ENCODE results near the gene ADARB2. TPM values are rescaled to one million over a fixed set of nuclear protein-coding genes. Genes with fewer than 3 reads are reported as not detected.

ADARB2 gene
- total and polyA plus RNA-seq, 11 donors, result 0.07 to 1.2 (median 0.28) TPM; not detected in 4

GRCh38 chr10:1732564-1732996, 4.7 kb downstream of the ADARB2 start:
- H3K36me3 ChIP-seq, result no peaks in the 10 kb centered on the region
- DNase-seq (peak in 1 of 5 donors; percentile 50), ATAC-seq (no peak)
- H3K4me3 ChIP-seq, result no peak overlapping the region
- H3K4me1 ChIP-seq, result peaks cover 0 to 11% (median 0%) of the 10 kb centered on the region in 12 donors
- no peak overlapping the region for H3K27ac ChIP-seq
- intact Hi-C loops (cut with DNase I), result no loop called here
- TF ChIP-seq POLR2A (IDR thresholded peaks at IDR 0.05), result no peak
- no peak for TF ChIP-seq CTCF (IDR thresholded peaks at IDR 0.05)
- peaks cover 7 to 84% (median 64%) of the 10 kb centered on the region in 9 donors for H3K27me3 ChIP-seq
- WGBS, 4 donors, result 24 to 33% (median 30%) methylated on average over 17 of the region's 17 CpGs
- no peaks in the 10 kb centered on the region for H3K9me3 ChIP-seq

GRCh38 chr10:1731592-1731991, 5.7 kb downstream of the ADARB2 start:
- TF ChIP-seq CTCF (IDR thresholded peaks at IDR 0.05) (no peak), POLR2A (IDR thresholded peaks at IDR 0.05) (no peak)
- intact Hi-C loops (cut with DNase I), result no loop called here
- peaks cover 2 to 79% (median 54%) of the 10 kb centered on the region in 9 donors for H3K27me3 ChIP-seq
- WGBS, 4 donors, result 69 to 80% (median 72%) methylated on average over 6 of the region's 6 CpGs
- peaks cover 0 to 2% (median 0%) of the 10 kb centered on the region in 12 donors for H3K4me1 ChIP-seq
- ATAC-seq, result no peak
- no peak for DNase-seq
- H3K9me3 ChIP-seq, result no peaks in the 10 kb centered on the region
- H3K4me3 ChIP-seq, result no peak overlapping the region
- no peak overlapping the region for H3K27ac ChIP-seq
- no peaks in the 10 kb centered on the region for H3K36me3 ChIP-seq

DNA sequence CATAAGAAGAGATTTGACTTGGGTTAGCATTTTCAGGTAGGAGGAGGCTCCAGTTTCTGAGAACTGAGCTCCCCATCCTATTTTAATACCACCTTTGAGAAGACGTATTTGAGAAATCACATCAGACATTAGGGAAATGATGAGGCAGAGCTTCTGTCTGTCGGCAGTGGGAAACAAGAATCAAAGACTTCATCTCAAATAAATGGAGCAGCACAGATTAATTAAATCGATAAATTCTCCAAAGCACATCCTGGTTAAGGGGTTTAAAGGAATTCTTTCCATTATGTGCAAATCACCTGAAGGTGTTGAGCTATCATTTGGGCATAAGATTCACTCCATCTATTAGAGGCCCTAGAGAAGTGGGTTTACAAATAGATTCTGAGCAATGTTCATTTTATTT, 7.6 kb downstream of the ADARB2 start:
- Histone ChIP-seq H3K9me3 (no peaks in the 10 kb centered on the region), H3K36me3 (no peaks in the 10 kb centered on the region), H3K27ac (no peak overlapping the region), H3K27me3 (peaks cover 0 to 62% (median 35%) of the 10 kb centered on the region in 9 donors), H3K4me1 (no peaks in the 10 kb centered on the region), H3K4me3 (no peak overlapping the region)
- ATAC-seq (no peak), DNase-seq (no peak)
- WGBS, 4 donors, result 77 to 83% (median 82%) methylated on average over 3 of the region's 3 CpGs
- intact Hi-C loops (cut with DNase I), result no loop called here
- TF ChIP-seq CTCF (IDR thresholded peaks at IDR 0.05) (no peak), POLR2A (IDR thresholded peaks at IDR 0.05) (no peak)

DNA sequence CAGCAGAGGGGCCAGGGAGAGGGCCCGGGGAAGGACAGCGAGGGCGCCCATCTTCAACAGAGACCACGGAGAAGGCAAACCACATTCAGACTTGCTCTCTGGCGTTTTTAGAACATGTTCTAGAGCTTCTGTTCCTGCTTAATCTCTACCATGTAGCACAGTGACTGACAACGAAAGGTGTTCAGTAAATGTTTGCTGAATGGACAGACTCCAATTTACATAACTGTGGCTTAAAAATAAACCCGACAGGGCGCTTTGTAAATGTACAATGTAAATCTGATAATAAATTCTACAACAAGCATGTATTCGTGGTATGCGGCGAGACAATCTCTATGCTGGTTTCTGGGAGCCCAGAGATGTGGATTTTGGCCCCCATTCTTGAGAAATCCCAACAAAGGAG, 10.5 kb downstream of the ADARB2 start:
- Histone ChIP-seq H3K27me3 (peaks cover 0 to 36% (median 10%) of the 10 kb centered on the region in 9 donors), H3K9me3 (no peaks in the 10 kb centered on the region), H3K36me3 (no peaks in the 10 kb centered on the region), H3K27ac (no peak overlapping the region), H3K4me3 (no peak overlapping the region), H3K4me1 (no peaks in the 10 kb centered on the region)
- WGBS, 4 donors, result 72 to 85% (median 75%) methylated on average over 11 of the region's 11 CpGs
- TF ChIP-seq POLR2A (IDR thresholded peaks at IDR 0.05), result no peak
- no peak for TF ChIP-seq CTCF (IDR thresholded peaks at IDR 0.05)
- no peak for ATAC-seq
- intact Hi-C loops (cut with DNase I), result no loop called here
- DNase-seq, result no peak
